Activated T-helper 1 cell treated with Interleukin-2 at 50 U/mL for 16 hours (primary cell): ENCODE measurements around the gene ALKBH4.
"Not testable (repeated sequence)": the region's sequence is repeated elsewhere in the genome, so short reads cannot be mapped to it uniquely, and the experiment has no call there.

Source experiments
- DNase-seq: peaks from one replicate; pipeline ENCODE4 v3.0.0-alpha.2; 2020; ENCODE audit warnings: low read depth

The ALKBH4 gene

GRCh38 chr7:102464577-102465280 is at the start of gene ALKBH4, which contains the start of gene LRWD1:
Gene ALKBH4, minus strand, starts transcription at chr7:102464863. Its CDS starts 27 bp downstream, at chr7:102464836.
Gene LRWD1, plus strand, starts transcription at chr7:102464984. Its CDS starts 97 bp downstream, at chr7:102465081.
- DNase-seq, result peak; percentile 94

- DNase-seq, result not testable (repeated sequence)
Measured at GRCh38 chr7:102512642-102513221, 48.1 kb upstream of the ALKBH4 start.

GRCh38 chr7:102511860-102512522 is 47.3 kb upstream of the ALKBH4 start:
- not testable (repeated sequence) for DNase-seq

- DNase-seq, result not testable (repeated sequence)
Measured at GRCh38 chr7:102510575-102510974, 45.9 kb upstream of the ALKBH4 start.

- DNase-seq, result not testable (repeated sequence)
Measured at GRCh38 chr7:102507410-102508088, 42.9 kb upstream of the ALKBH4 start.

GRCh38 chr7:102505298-102506185 is 40.9 kb upstream of the ALKBH4 start:
- not testable (repeated sequence) for DNase-seq

- not testable (repeated sequence) for DNase-seq
Measured at GRCh38 chr7:102503141-102503540, 38.5 kb upstream of the ALKBH4 start.

GRCh38 chr7:102498321-102498720 is 33.7 kb upstream of the ALKBH4 start:
- not testable (repeated sequence) for DNase-seq

- not testable (repeated sequence) for DNase-seq
Measured at GRCh38 chr7:102497308-102497707, 32.6 kb upstream of the ALKBH4 start.

- DNase-seq, result not testable (repeated sequence)
Measured at GRCh38 chr7:102496861-102497260, 32.2 kb upstream of the ALKBH4 start.

GRCh38 chr7:102494473-102495149 is 29.9 kb upstream of the ALKBH4 start:
- DNase-seq, result not testable (repeated sequence)

GRCh38 chr7:102494026-102494425 is 29.4 kb upstream of the ALKBH4 start:
- not testable (repeated sequence) for DNase-seq

GRCh38 chr7:102493220-102493935 is 28.7 kb upstream of the ALKBH4 start:
- DNase-seq, result not testable (repeated sequence)

- DNase-seq, result not testable (repeated sequence)
Measured at GRCh38 chr7:102490529-102491075, 25.9 kb upstream of the ALKBH4 start.

- not testable (repeated sequence) for DNase-seq
Measured at GRCh38 chr7:102484317-102484716, 19.7 kb upstream of the ALKBH4 start.

- DNase-seq, result not testable (repeated sequence)
Measured at GRCh38 chr7:102481962-102482361, 17.3 kb upstream of the ALKBH4 start.

GRCh38 chr7:102479982-102480637 is 15.4 kb upstream of the ALKBH4 start:
- DNase-seq, result not testable (repeated sequence)

GRCh38 chr7:102479209-102479584 is 14.5 kb upstream of the ALKBH4 start:
- not testable (repeated sequence) for DNase-seq
